ENCODE measurements around the gene CLEC1A.

The CLEC1A gene

DNA sequence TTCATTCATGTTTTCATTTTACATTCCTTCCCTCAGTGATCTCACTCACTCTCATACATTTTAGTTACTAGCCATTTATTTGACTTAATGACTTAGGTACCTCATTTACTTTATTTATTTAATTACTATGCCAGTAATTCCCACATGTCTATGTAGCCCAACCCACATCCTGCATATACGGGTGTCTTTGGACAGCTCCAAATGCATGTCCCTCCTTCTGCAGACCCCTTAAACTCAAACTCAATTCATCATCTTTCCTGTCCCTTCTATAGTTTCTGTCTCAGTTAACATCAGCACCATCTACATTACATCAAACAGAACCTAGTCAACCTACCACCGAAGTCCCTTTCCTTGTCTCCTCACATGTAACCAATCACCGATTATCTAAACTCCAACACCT, 2.8 kb downstream of the CLEC1A start:
- H3K4me3 ChIP-seq (IDR thresholded peaks at IDR 0.05; ENCODE audit: insufficient read depth, low read depth, low read length) = no peak overlapping the region
- H3K4me2 ChIP-seq = no peak overlapping the region
- H3K27ac ChIP-seq = no peak overlapping the region
- TF ChIP-seq, protein P1, sequence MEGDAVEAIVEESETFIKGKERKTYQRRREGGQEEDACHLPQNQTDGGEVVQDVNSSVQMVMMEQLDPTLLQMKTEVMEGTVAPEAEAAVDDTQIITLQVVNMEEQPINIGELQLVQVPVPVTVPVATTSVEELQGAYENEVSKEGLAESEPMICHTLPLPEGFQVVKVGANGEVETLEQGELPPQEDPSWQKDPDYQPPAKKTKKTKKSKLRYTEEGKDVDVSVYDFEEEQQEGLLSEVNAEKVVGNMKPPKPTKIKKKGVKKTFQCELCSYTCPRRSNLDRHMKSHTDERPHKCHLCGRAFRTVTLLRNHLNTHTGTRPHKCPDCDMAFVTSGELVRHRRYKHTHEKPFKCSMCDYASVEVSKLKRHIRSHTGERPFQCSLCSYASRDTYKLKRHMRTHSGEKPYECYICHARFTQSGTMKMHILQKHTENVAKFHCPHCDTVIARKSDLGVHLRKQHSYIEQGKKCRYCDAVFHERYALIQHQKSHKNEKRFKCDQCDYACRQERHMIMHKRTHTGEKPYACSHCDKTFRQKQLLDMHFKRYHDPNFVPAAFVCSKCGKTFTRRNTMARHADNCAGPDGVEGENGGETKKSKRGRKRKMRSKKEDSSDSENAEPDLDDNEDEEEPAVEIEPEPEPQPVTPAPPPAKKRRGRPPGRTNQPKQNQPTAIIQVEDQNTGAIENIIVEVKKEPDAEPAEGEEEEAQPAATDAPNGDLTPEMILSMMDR (conservative IDR thresholded peaks at IDR 0.05; ENCODE audit: low read depth, low read length) = no peak
- H2AFZ ChIP-seq (ENCODE audit: low read depth) = no peak overlapping the region
- H4K20me1 ChIP-seq (ENCODE audit: insufficient read depth) = no peaks in the 10 kb centered on the region
- no peaks in the 10 kb centered on the region for H3K27me3 ChIP-seq (ENCODE audit: insufficient read depth, low read depth)
- H3K79me2 ChIP-seq (ENCODE audit: insufficient read depth, low read depth) = no peaks in the 10 kb centered on the region
- H3K4me1 ChIP-seq (ENCODE audit: low read depth, poor library complexity, severe bottlenecking) = peaks cover 32% of the 10 kb centered on the region
- no peak overlapping the region for H3K9ac ChIP-seq
- no peaks in the 10 kb centered on the region for H3K36me3 ChIP-seq (ENCODE audit: insufficient read depth)

DNA sequence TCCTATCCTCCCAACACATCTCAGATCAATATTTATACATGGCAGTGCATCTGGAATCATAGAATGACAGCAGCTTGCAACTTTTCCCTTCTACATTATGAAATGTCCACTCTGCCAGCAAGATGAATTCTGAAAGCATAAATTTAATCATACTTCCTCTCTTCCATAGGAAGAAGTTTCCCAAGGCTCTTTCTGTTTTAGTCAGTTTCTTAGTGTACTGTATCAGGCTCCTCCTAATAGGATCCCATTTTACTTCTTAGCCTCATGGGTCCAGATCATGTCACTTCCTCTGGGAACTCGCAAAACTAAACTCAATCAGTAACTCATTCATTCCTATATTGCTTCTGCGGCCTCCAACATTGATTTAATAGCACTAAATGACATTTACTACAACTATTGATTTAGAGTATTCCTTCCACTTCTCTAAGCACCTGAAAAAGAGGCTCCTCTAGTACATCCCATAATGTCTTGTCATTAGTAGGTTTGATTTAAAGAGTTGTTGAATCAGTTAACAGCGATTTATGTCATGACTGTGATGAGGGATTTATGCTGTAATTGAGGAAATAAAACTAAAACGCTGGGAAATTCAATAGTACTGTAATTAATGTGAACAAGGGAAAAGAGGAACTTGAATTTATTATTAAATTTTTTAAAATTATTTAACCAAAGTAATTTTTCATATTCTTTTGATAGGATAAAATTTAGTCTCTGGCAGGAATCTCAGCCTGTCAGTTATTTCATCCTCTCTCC, 4.0 kb downstream of the CLEC1A start:
- H3K4me1 ChIP-seq (ENCODE audit: low read depth, poor library complexity, severe bottlenecking) = peaks cover 41% of the 10 kb centered on the region
- no peak overlapping the region for H2AFZ ChIP-seq (ENCODE audit: low read depth)
- no peaks in the 10 kb centered on the region for H3K27me3 ChIP-seq (ENCODE audit: insufficient read depth, low read depth)
- no peaks in the 10 kb centered on the region for H3K79me2 ChIP-seq (ENCODE audit: insufficient read depth, low read depth)
- no peak overlapping the region for H3K4me3 ChIP-seq (IDR thresholded peaks at IDR 0.05; ENCODE audit: insufficient read depth, low read depth, low read length)
- H3K36me3 ChIP-seq (ENCODE audit: insufficient read depth) = no peaks in the 10 kb centered on the region
- H4K20me1 ChIP-seq (ENCODE audit: insufficient read depth) = no peaks in the 10 kb centered on the region
- H3K4me2 ChIP-seq = no peak overlapping the region
- H3K9ac ChIP-seq = no peak overlapping the region
- TF ChIP-seq, protein P1 (conservative IDR thresholded peaks at IDR 0.05; ENCODE audit: low read depth, low read length) = no peak
- H3K27ac ChIP-seq = no peak overlapping the region

DNA sequence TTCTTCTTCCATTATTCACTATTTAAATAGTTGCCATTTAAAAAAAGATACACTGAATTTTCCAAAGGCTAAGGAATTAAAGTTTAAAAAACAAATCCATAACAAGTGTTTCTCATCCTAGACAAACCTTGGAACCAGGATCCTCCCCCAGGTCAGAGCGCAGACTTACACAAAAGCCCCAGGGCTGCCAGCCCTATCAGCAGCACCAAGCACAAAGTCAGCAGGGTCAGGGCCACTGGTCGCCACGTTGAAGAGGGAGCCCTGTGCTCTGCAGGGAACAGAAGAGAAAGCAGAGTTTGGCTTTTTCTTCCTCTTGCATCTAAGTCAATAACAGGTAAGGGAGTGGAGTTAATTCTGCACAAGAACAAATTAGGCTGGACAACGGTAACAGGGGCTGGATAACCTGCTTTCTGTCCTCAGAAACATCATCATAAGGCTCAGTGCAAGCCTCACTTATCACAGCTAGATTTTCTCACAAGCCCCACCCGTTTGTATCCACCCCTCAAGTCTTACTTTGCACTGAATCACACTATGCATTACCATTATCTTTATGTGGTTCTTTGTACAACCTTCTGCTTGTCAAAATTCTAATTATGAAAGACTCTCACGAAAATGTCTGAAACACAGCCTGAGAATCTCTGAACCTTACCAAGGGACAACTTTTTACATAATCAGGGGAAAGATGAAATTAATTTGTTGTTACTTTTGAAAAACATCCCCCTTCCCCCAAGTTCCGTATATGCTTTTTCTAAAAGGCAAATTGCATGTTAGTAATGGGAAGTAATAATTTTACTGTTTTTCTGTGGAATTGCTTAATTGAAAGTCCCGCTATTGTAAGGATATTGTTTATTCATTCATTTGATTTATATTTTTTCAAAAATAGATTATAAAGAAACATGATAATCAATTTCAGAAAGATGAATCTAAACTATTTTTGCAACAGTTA, 9.6 kb downstream of the CLEC1A start:
- Histone ChIP-seq H2AFZ (ENCODE audit: low read depth) (no peak overlapping the region), H3K9ac (no peak overlapping the region), H3K27me3 (ENCODE audit: insufficient read depth, low read depth) (no peaks in the 10 kb centered on the region), H4K20me1 (ENCODE audit: insufficient read depth) (no peaks in the 10 kb centered on the region), H3K4me2 (no peak overlapping the region), H3K4me1 (ENCODE audit: low read depth, poor library complexity, severe bottlenecking) (peaks cover 21% of the 10 kb centered on the region), H3K4me3 (IDR thresholded peaks at IDR 0.05; ENCODE audit: insufficient read depth, low read depth, low read length) (no peak overlapping the region), H3K27ac (no peak overlapping the region), H3K36me3 (ENCODE audit: insufficient read depth) (no peaks in the 10 kb centered on the region), H3K79me2 (ENCODE audit: insufficient read depth, low read depth) (no peaks in the 10 kb centered on the region)
- TF ChIP-seq, protein P1 (conservative IDR thresholded peaks at IDR 0.05; ENCODE audit: low read depth, low read length) = no peak

DNA sequence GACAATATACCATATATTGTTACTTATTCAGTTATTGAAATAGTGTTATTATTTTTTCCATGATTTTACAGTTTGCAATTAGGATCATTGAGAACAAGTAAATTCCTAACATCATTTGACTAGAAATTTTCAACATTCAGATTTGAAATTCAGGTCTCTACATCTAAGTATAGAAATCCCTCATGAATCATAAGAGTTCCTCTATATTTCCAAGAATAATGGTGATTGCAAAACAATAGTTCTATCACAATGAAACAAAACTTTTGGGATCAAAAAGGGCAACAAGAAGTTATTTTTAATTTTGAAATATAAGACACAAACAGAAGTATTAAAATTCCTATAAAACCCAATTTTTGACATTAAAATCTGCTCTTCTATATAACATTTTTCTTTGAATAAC, 10.8 kb downstream of the CLEC1A start:
- TF ChIP-seq, protein P1 (conservative IDR thresholded peaks at IDR 0.05; ENCODE audit: low read depth, low read length) = no peak
- Histone ChIP-seq H3K4me3 (IDR thresholded peaks at IDR 0.05; ENCODE audit: insufficient read depth, low read depth, low read length) (no peak overlapping the region), H3K79me2 (ENCODE audit: insufficient read depth, low read depth) (no peaks in the 10 kb centered on the region), H3K9ac (no peak overlapping the region), H2AFZ (ENCODE audit: low read depth) (no peak overlapping the region), H3K27me3 (ENCODE audit: insufficient read depth, low read depth) (no peaks in the 10 kb centered on the region), H3K36me3 (ENCODE audit: insufficient read depth) (no peaks in the 10 kb centered on the region), H3K4me2 (no peak overlapping the region), H3K4me1 (ENCODE audit: low read depth, poor library complexity, severe bottlenecking) (peaks cover 21% of the 10 kb centered on the region), H4K20me1 (ENCODE audit: insufficient read depth) (no peaks in the 10 kb centered on the region), H3K27ac (no peak overlapping the region)
